GM23338 (cell line): ENCODE results near the gene NEB. TPM values are rescaled to one million over a fixed set of nuclear protein-coding genes. Genes with fewer than 3 reads are reported as not detected.

Source experiments
- ATAC-seq: fragments of 200-7000 bp; cut with Tn5 transposase; 3 replicates; pipeline ENCODE4 v1.9.1; 2020
- DNase-seq: peaks from one replicate; pipeline ENCODE4 v3.0.0-alpha.2; 2015; ENCODE audit warnings: low spot score
- H2AFZ ChIP-seq: fragments of 200-600 bp; sonication (generic); 2 replicates; pipeline ENCODE4 v1.8.0; 2016; ENCODE audit warnings: antibody characterized with exemption, mild to moderate bottlenecking, moderate library complexity
- H3F3A ChIP-seq: fragments of 200-600 bp; sonication (generic); replicated peaks from 2 replicates; pipeline ENCODE4 v1.8.0; 2017; ENCODE audit warnings: antibody characterized with exemption, mixed run types, low read depth
- H3K27ac ChIP-seq: fragments of 200-600 bp; sonication (generic); 2 replicates; pipeline ENCODE4 v1.6.1; 2016; ENCODE audit warnings: low read depth
- H3K27me3 ChIP-seq: fragments of 200-600 bp; sonication (generic); 2 replicates; pipeline ENCODE4 v1.8.0; 2016; ENCODE audit warnings: mild to moderate bottlenecking, mixed run types, moderate library complexity; ENCODE audit not compliant: insufficient read depth
- H3K36me3 ChIP-seq: fragments of 200-600 bp; sonication (generic); 2 replicates; pipeline ENCODE4 v1.8.0; 2016; ENCODE audit warnings: mild to moderate bottlenecking; ENCODE audit not compliant: insufficient read depth
- H3K4me1 ChIP-seq: fragments of 200-600 bp; sonication (generic); 2 replicates; pipeline ENCODE4 v1.8.0; 2016; ENCODE audit warnings: mild to moderate bottlenecking, moderate library complexity; ENCODE audit not compliant: insufficient read depth
- H3K4me2 ChIP-seq: fragments of 200-600 bp; sonication (generic); 2 replicates; pipeline ENCODE4 v1.7.1; 2017; ENCODE audit warnings: mixed run types
- H3K4me3 ChIP-seq: fragments of 200-600 bp; sonication (generic); 2 replicates; pipeline ENCODE4 v1.6.1; 2016; ENCODE audit warnings: mixed run types
- H3K79me2 ChIP-seq: fragments of 200-600 bp; sonication (generic); replicated peaks from 2 replicates; pipeline ENCODE4 v1.8.0; 2017; ENCODE audit warnings: mild to moderate bottlenecking; ENCODE audit not compliant: insufficient read depth
- H3K9me2 ChIP-seq: fragments of 200-600 bp; sonication (generic); 2 replicates; pipeline ENCODE4 v1.8.0; 2017; ENCODE audit not compliant: insufficient read depth
- H4K20me1 ChIP-seq: fragments of 200-600 bp; sonication (generic); replicated peaks from 2 replicates; pipeline ENCODE4 v1.8.0; 2017; ENCODE audit warnings: mild to moderate bottlenecking; ENCODE audit not compliant: insufficient read depth
- H3K27ac Mint-ChIP-seq: 2 replicates; pipeline ENCODE4 v1.8.0; 2020; ENCODE audit warnings: inconsistent platforms, mild to moderate bottlenecking, moderate library complexity, mixed read lengths
- H3K27me3 Mint-ChIP-seq: 3 replicates; pipeline ENCODE4 v1.8.0; 2022; ENCODE audit warnings: low read depth, mild to moderate bottlenecking, moderate library complexity, mixed read lengths, inconsistent platforms; ENCODE audit not compliant: insufficient read depth, poor library complexity
- H3K36me3 Mint-ChIP-seq: 3 replicates; pipeline ENCODE4 v1.8.0; 2021; ENCODE audit warnings: low read depth, mild to moderate bottlenecking, inconsistent platforms, moderate library complexity, mixed read lengths
- H3K4me1 Mint-ChIP-seq: 3 replicates; pipeline ENCODE4 v1.8.0; 2020; ENCODE audit warnings: mild to moderate bottlenecking, inconsistent platforms, mixed read lengths
- H3K4me3 Mint-ChIP-seq: 3 replicates; pipeline ENCODE4 v1.8.0; 2021; ENCODE audit warnings: moderate library complexity, mild to moderate bottlenecking, inconsistent platforms, mixed read lengths
- H3K9me3 Mint-ChIP-seq: 3 replicates; pipeline ENCODE4 v1.8.0; 2020; ENCODE audit warnings: moderate library complexity, mild to moderate bottlenecking, inconsistent platforms, mixed read lengths
- CREB1 ChIP-seq: fragments of 250-450 bp; sonication (Bioruptor Pico); IDR thresholded peaks from 2 replicates; pipeline ENCODE4 v1.5.0; 2020; ENCODE audit warnings: low read depth, mild to moderate bottlenecking, moderate library complexity
- EZH2 ChIP-seq: fragments of 200-600 bp; sonication (generic); IDR thresholded peaks from one replicate; pipeline ENCODE4 v1.8.0; 2017; ENCODE audit warnings: antibody characterized with exemption, mild to moderate bottlenecking, low read depth; ENCODE audit not compliant: unreplicated experiment
- EZH2phosphoT487 ChIP-seq: fragments of 200-600 bp; sonication (generic); IDR thresholded peaks from one replicate; pipeline ENCODE4 v1.8.1; 2018; ENCODE audit warnings: antibody characterized with exemption; ENCODE audit not compliant: unreplicated experiment
- JUNB ChIP-seq: IDR thresholded peaks from one replicate; pipeline ENCODE4 v1.6.1; 2016; ENCODE audit warnings: antibody characterized with exemption; ENCODE audit not compliant: unreplicated experiment
- NANOG ChIP-seq: IDR thresholded peaks from 2 replicates; pipeline ENCODE4 v1.6.1; 2016; ENCODE audit warnings: antibody characterized with exemption, borderline replicate concordance
- POLR2AphosphoS5 ChIP-seq: IDR thresholded peaks from 2 replicates; pipeline ENCODE4 v1.6.1; 2016; ENCODE audit warnings: antibody characterized with exemption, low read depth
- STAT1 ChIP-seq: IDR thresholded peaks from one replicate; pipeline ENCODE4 v1.6.1; 2016; ENCODE audit warnings: antibody characterized with exemption; ENCODE audit not compliant: unreplicated experiment
- ZNF114 ChIP-seq: fragments of 250-450 bp; sonication (Bioruptor Pico); IDR thresholded peaks from 2 replicates; pipeline ENCODE4 v1.5.0; 2020; ENCODE audit warnings: mild to moderate bottlenecking, moderate library complexity
- ZNF331 ChIP-seq: fragments of 250-450 bp; sonication (Bioruptor Pico); IDR thresholded peaks from 2 replicates; pipeline ENCODE4 v1.5.0; 2020; ENCODE audit warnings: low read depth, mild to moderate bottlenecking, moderate library complexity
- polyA plus RNA-seq: library from polyadenylated mRNA; unstranded; fragments of >200 nt; fragmentation: Nextera tagmentation; extraction: Ambion mirVana; gene quantifications from 2 replicates; pipeline ENCODE4 v1.2.1, GENCODE V29; 2016
- total RNA-seq: library from RNA; depleted of rRNA; stranded (reverse); fragments of >200 nt; shearing (Covaris generic); gene quantifications from 2 replicates; pipeline ENCODE4 v1.2.3, GENCODE V29; 2014
- TF ChIP-seq, protein P1 (sequence below), 2 experiments: fragments of 200-600 bp in 1 of 2; sonication (generic) in 1 of 2; conservative IDR thresholded peaks; 2 replicates each; pipeline versions ENCODE4 v1.5.1 to v1.6.1; 2016 to 2017; ENCODE audit warnings: antibody characterized with exemption in 2 of 2, low read depth in 2 of 2, mild to moderate bottlenecking in 2 of 2, moderate library complexity in 1 of 2
- TF ChIP-seq, protein P2 (sequence below): fragments of 250-450 bp; sonication (Bioruptor Pico); IDR thresholded peaks from 2 replicates; pipeline ENCODE4 v1.5.0; 2020; ENCODE audit warnings: mild to moderate bottlenecking, moderate library complexity
- TF ChIP-seq, protein P3 (sequence below): IDR thresholded peaks from one replicate; pipeline ENCODE4 v1.6.1; 2018; ENCODE audit warnings: antibody characterized with exemption; ENCODE audit not compliant: unreplicated experiment
- TF ChIP-seq, protein P4 (sequence below): IDR thresholded peaks from 2 replicates; pipeline ENCODE4 v1.6.1; 2016; ENCODE audit warnings: antibody characterized with exemption

NEB gene
- total and polyA plus RNA-seq, 2 experiments from 2014 or later = 6.2 to 13.7 TPM

DNA sequence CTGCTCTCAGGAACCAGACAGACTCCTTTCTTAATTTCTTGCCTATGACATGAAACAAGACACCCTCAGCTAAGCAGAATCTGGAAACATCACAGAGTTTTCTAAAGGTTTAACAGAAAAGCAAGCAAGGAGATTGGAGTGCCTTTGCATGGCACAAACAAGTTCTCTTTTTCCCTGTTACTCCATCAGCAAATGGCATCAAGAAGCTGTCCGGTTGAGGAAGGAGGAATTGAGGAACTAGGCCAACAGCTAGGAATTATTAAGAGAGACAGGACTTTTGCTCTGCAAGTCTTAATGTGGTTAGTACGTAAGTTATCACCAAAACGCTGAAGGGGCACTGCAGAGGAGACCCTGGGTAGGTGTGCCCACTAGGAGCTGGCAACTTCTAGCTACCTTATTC, 53.2 kb downstream of the NEB start:
- Histone ChIP-seq H3K79me2 (no peaks in the 10 kb centered on the region), H3K4me3 (no peak overlapping the region), H3K27me3 (no peaks in the 10 kb centered on the region), H3K9me2 (no peaks in the 10 kb centered on the region), H3F3A (no peaks in the 10 kb centered on the region), H3K4me1 (no peaks in the 10 kb centered on the region), H3K36me3 (no peaks in the 10 kb centered on the region), H2AFZ (no peak overlapping the region), H4K20me1 (no peaks in the 10 kb centered on the region), H3K4me2 (no peak overlapping the region), H3K27ac (no peak overlapping the region)
- Mint-ChIP-seq H3K27ac (no peak overlapping the region), H3K4me1 (peaks cover 21% of the 10 kb centered on the region), H3K9me3 (no peaks in the 10 kb centered on the region), H3K36me3 (no peaks in the 10 kb centered on the region), H3K4me3 (no peak overlapping the region), H3K27me3 (peaks cover 3% of the 10 kb centered on the region)
- TF ChIP-seq, protein P1, sequence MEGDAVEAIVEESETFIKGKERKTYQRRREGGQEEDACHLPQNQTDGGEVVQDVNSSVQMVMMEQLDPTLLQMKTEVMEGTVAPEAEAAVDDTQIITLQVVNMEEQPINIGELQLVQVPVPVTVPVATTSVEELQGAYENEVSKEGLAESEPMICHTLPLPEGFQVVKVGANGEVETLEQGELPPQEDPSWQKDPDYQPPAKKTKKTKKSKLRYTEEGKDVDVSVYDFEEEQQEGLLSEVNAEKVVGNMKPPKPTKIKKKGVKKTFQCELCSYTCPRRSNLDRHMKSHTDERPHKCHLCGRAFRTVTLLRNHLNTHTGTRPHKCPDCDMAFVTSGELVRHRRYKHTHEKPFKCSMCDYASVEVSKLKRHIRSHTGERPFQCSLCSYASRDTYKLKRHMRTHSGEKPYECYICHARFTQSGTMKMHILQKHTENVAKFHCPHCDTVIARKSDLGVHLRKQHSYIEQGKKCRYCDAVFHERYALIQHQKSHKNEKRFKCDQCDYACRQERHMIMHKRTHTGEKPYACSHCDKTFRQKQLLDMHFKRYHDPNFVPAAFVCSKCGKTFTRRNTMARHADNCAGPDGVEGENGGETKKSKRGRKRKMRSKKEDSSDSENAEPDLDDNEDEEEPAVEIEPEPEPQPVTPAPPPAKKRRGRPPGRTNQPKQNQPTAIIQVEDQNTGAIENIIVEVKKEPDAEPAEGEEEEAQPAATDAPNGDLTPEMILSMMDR (conservative IDR thresholded peaks at IDR 0.05; ENCODE audit: low read depth in 2 of 2) = no peak
- TF ChIP-seq ZNF114 (CRISPR knock-in tag) (no peak), CREB1 (CRISPR knock-in tag) (no peak), POLR2AphosphoS5 (no peak), EZH2phosphoT487 (no peak), ZNF331 (CRISPR knock-in tag) (no peak), EZH2 (no peak), STAT1 (no peak), JUNB (no peak), NANOG (no peak)
- TF ChIP-seq, protein P2, sequence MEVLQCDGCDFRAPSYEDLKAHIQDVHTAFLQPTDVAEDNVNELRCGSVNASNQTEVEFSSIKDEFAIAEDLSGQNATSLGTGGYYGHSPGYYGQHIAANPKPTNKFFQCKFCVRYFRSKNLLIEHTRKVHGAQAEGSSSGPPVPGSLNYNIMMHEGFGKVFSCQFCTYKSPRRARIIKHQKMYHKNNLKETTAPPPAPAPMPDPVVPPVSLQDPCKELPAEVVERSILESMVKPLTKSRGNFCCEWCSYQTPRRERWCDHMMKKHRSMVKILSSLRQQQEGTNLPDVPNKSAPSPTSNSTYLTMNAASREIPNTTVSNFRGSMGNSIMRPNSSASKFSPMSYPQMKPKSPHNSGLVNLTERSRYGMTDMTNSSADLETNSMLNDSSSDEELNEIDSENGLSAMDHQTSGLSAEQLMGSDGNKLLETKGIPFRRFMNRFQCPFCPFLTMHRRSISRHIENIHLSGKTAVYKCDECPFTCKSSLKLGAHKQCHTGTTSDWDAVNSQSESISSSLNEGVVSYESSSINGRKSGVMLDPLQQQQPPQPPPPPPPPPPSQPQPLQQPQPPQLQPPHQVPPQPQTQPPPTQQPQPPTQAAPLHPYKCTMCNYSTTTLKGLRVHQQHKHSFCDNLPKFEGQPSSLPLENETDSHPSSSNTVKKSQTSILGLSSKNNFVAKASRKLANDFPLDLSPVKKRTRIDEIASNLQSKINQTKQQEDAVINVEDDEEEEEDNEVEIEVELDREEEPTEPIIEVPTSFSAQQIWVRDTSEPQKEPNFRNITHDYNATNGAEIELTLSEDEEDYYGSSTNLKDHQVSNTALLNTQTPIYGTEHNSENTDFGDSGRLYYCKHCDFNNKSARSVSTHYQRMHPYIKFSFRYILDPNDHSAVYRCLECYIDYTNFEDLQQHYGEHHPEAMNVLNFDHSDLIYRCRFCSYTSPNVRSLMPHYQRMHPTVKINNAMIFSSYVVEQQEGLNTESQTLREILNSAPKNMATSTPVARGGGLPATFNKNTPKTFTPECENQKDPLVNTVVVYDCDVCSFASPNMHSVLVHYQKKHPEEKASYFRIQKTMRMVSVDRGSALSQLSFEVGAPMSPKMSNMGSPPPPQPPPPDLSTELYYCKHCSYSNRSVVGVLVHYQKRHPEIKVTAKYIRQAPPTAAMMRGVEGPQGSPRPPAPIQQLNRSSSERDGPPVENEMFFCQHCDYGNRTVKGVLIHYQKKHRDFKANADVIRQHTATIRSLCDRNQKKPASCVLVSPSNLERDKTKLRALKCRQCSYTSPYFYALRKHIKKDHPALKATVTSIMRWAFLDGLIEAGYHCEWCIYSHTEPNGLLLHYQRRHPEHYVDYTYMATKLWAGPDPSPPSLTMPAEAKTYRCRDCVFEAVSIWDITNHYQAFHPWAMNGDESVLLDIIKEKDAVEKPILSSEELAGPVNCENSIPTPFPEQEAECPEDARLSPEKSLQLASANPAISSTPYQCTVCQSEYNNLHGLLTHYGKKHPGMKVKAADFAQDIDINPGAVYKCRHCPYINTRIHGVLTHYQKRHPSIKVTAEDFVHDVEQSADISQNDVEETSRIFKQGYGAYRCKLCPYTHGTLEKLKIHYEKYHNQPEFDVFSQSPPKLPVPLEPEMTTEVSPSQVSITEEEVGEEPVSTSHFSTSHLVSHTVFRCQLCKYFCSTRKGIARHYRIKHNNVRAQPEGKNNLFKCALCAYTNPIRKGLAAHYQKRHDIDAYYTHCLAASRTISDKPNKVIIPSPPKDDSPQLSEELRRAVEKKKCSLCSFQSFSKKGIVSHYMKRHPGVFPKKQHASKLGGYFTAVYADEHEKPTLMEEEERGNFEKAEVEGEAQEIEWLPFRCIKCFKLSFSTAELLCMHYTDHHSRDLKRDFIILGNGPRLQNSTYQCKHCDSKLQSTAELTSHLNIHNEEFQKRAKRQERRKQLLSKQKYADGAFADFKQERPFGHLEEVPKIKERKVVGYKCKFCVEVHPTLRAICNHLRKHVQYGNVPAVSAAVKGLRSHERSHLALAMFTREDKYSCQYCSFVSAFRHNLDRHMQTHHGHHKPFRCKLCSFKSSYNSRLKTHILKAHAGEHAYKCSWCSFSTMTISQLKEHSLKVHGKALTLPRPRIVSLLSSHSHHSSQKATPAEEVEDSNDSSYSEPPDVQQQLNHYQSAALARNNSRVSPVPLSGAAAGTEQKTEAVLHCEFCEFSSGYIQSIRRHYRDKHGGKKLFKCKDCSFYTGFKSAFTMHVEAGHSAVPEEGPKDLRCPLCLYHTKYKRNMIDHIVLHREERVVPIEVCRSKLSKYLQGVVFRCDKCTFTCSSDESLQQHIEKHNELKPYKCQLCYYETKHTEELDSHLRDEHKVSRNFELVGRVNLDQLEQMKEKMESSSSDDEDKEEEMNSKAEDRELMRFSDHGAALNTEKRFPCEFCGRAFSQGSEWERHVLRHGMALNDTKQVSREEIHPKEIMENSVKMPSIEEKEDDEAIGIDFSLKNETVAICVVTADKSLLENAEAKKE (CRISPR knock-in tag) = no peak
- TF ChIP-seq, protein P3, sequence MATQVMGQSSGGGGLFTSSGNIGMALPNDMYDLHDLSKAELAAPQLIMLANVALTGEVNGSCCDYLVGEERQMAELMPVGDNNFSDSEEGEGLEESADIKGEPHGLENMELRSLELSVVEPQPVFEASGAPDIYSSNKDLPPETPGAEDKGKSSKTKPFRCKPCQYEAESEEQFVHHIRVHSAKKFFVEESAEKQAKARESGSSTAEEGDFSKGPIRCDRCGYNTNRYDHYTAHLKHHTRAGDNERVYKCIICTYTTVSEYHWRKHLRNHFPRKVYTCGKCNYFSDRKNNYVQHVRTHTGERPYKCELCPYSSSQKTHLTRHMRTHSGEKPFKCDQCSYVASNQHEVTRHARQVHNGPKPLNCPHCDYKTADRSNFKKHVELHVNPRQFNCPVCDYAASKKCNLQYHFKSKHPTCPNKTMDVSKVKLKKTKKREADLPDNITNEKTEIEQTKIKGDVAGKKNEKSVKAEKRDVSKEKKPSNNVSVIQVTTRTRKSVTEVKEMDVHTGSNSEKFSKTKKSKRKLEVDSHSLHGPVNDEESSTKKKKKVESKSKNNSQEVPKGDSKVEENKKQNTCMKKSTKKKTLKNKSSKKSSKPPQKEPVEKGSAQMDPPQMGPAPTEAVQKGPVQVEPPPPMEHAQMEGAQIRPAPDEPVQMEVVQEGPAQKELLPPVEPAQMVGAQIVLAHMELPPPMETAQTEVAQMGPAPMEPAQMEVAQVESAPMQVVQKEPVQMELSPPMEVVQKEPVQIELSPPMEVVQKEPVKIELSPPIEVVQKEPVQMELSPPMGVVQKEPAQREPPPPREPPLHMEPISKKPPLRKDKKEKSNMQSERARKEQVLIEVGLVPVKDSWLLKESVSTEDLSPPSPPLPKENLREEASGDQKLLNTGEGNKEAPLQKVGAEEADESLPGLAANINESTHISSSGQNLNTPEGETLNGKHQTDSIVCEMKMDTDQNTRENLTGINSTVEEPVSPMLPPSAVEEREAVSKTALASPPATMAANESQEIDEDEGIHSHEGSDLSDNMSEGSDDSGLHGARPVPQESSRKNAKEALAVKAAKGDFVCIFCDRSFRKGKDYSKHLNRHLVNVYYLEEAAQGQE = no peak
- TF ChIP-seq, protein P4, sequence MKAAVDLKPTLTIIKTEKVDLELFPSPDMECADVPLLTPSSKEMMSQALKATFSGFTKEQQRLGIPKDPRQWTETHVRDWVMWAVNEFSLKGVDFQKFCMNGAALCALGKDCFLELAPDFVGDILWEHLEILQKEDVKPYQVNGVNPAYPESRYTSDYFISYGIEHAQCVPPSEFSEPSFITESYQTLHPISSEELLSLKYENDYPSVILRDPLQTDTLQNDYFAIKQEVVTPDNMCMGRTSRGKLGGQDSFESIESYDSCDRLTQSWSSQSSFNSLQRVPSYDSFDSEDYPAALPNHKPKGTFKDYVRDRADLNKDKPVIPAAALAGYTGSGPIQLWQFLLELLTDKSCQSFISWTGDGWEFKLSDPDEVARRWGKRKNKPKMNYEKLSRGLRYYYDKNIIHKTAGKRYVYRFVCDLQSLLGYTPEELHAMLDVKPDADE = no peak
- no peak for DNase-seq
- ATAC-seq = no peak
